Activated T-helper 1 cell treated with anti-CD3 and anti-CD28 coated beads, Interleukin-12 subunit alpha, Interleukin-12 subunit beta, Interleukin-2, Interleukin-4 antibody, amounts not matched to agents 30 ng/mL and 10 ng/mL and 1 ng/mL, durations not matched to agents 14 hours and 24 hours and 36 hours (primary cell): Measurements from ENCODE around the gene STUB1. TPM values are rescaled to one million over a fixed set of nuclear protein-coding genes. Genes with fewer than 3 reads are reported as not detected.

Experiments used
- DNase-seq: peaks from one replicate; pipeline ENCODE4 v3.0.0; 2021; ENCODE audit warnings: low spot score
- H3K27ac Mint-ChIP-seq: one replicate; pipeline ENCODE4 v1.8.0; 2021; ENCODE audit warnings: mild to moderate bottlenecking, mixed read lengths
- H3K27me3 Mint-ChIP-seq: one replicate; pipeline ENCODE4 v1.8.0; 2022; ENCODE audit warnings: mild to moderate bottlenecking, moderate library complexity, mixed read lengths; ENCODE audit not compliant: insufficient read depth
- H3K36me3 Mint-ChIP-seq: one replicate; pipeline ENCODE4 v1.8.0; 2021; ENCODE audit warnings: low read depth, mixed read lengths
- H3K4me1 Mint-ChIP-seq: one replicate; pipeline ENCODE4 v1.8.0; 2021; ENCODE audit warnings: low read depth, mixed read lengths
- H3K4me3 Mint-ChIP-seq: one replicate; pipeline ENCODE4 v1.8.0; 2021; ENCODE audit warnings: mild to moderate bottlenecking, moderate library complexity, mixed read lengths
- H3K9me3 Mint-ChIP-seq: one replicate; pipeline ENCODE4 v1.8.0; 2021; ENCODE audit warnings: mixed read lengths
- intact Hi-C: fragments of 100-400 bp; cut with micrococcal nuclease; formaldehyde crosslinking; loops from one replicate; pipeline ENCODE4 v1.15.1; 2024
- total RNA-seq: library from RNA; stranded (reverse); gene quantifications from 2 replicates; pipeline ENCODE4 v1.2.3, GENCODE V29; 2022

STUB1 gene
- total RNA-seq, 1 donor from 2014 or later: 94.0 TPM

GRCh38 chr16:672851-673250, 7.4 kb upstream of the STUB1 start:
- DNase-seq: no peak
- Mint-ChIP-seq H3K27me3 (peaks cover 7% of the 10 kb centered on the region), H3K36me3 (peaks cover 11% of the 10 kb centered on the region), H3K4me3 (no peak overlapping the region), H3K4me1 (no peaks in the 10 kb centered on the region), H3K9me3 (no peaks in the 10 kb centered on the region), H3K27ac (no peak overlapping the region)
- intact Hi-C loops: no loop called here

DNA sequence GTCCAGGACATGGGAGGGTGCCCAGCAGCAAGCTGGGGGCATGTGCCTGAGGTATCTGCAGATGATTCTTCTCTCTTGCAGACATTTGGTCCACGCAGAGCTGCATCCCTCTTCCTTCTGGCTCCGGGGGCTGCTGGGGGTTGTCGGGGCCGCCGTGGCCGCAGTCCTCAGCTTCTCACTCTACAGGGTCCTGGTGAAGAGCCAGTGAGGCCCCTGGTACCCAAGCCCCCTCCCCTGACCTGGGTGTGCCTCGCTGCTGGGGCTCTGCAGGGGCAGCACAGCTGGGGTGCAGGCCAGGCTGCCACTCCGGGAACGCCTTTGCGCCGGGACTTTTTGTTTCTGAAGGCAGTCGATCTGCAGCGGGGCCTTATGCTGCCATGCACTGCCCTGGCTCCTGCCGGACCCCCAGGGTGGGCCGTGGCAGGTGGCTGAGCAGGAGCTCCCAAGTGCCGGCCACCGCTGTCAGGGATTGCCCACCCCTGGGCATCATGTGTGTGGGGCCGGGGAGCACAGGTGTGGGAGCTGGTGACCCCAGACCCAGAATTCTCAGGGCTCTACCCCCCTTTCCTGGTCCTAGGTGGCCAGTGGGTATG, 6.7 kb upstream of the STUB1 start:
- no peak overlapping the region for H3K4me3 Mint-ChIP-seq
- H3K4me1 Mint-ChIP-seq: no peaks in the 10 kb centered on the region
- no peak overlapping the region for H3K27ac Mint-ChIP-seq
- intact Hi-C loops: no loop called here
- peaks cover 11% of the 10 kb centered on the region for H3K36me3 Mint-ChIP-seq
- H3K9me3 Mint-ChIP-seq: no peaks in the 10 kb centered on the region
- DNase-seq: no peak
- H3K27me3 Mint-ChIP-seq: peaks cover 7% of the 10 kb centered on the region

DNA sequence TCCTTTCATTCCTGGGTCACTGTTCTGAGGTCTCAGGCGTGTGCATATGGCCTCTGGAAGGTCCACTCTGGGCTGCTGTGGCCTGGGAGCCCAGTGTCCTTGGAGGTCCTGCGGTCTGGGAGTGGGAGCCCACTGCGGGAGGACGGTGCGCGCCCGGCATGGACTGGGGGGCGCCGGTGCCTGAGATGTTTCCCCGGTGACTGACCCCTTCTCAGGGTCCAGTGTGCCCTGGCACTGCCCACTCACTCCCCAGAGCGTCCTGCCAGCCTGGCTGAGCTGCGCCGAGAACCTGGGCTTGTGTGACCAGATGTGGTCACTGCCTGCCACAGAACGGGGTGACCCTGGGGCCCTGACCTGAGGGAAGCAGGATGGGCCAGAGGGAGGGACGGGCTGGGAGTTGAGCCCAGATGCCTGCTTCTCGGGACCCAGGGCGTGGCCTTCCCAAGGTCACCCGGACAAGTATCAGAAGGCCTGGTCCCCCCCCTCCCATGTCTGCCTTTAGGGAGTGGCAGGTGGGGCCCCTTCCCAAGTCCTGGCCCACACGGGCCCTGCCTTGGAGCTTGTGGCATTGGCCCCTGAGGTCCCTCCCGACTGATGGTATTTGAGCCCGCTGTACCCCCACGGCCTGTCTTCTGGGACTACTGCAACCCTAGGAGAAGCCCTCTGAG, 5.9 kb upstream of the STUB1 start:
- no peaks in the 10 kb centered on the region for H3K4me1 Mint-ChIP-seq
- no peak for DNase-seq
- H3K4me3 Mint-ChIP-seq: no peak overlapping the region
- peaks cover 7% of the 10 kb centered on the region for H3K27me3 Mint-ChIP-seq
- peaks cover 11% of the 10 kb centered on the region for H3K36me3 Mint-ChIP-seq
- intact Hi-C loops: no loop called here
- H3K27ac Mint-ChIP-seq: no peak overlapping the region
- H3K9me3 Mint-ChIP-seq: no peaks in the 10 kb centered on the region

DNA sequence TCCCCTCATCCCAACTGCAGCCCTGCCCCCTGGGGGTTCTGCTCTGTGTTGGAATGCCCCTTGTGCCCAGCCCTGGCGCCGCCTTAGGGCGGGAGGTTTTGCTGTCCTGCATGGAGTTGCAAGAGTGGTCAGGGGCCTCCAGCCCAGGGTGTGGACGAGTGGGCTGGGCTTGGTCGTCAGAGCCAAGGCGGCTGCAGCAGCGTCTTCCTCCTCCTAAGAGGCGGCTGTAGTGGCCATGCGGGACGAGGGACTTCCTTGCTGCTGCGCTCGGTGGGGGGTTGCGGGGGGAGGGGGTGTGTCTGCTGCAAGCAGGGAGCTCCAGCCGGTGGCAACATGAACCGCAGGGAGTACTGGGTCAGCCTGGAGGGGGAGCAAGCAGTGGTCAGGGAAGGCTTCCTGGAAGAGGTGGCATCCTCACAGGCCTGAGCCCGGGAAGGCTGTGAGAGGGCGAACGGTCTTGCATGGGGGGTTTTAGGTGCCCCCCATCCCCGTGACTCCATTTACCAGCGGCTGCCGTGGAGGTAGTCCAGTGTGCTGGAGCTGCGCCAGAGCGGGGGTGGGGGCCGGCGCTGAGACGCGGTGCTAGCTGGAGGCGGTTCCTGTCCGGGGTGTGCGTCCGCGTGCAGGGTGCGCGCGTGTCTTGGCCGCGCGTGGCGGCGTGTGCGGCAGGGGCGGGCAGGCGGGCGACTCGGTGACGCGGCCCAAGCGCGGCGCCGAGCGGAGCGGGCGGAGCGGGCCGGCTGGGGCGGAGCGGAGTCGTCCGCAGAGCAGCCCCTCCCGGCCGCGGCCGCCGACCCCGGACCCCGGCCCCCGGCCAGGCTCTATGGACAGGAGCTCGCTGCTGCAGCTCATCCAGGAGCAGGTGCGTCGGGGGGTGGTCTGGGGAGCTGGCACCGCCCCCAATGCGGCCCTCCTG, 5.0 kb upstream of the STUB1 start, which contains the start of gene RHBDL1:
Gene RHBDL1 (plus strand): TSS at position 704 of the 916 bp plus-strand sequence. CDS start 120 bp downstream, at position 824.
- Mint-ChIP-seq H3K27me3 (peaks cover 7% of the 10 kb centered on the region), H3K9me3 (no peaks in the 10 kb centered on the region), H3K4me3 (no peak within 1 kb of the TSS), H3K27ac (no peak within 1 kb of the TSS), H3K36me3 (peaks cover 7% of the 10 kb centered on the region), H3K4me1 (no peaks in the 10 kb centered on the region)
- DNase-seq: no peak
- intact Hi-C loops: no loop called here

- intact Hi-C loops: no loop called here
- Mint-ChIP-seq H3K4me1 (no peaks in the 10 kb centered on the region), H3K9me3 (no peaks in the 10 kb centered on the region)
These were observed 4.2 kb upstream of the STUB1 start for GRCh38 chr16:675884-676564.

GRCh38 chr16:676565-676902, 3.7 kb upstream of the STUB1 start:
- DNase-seq: no peak
- Mint-ChIP-seq H3K36me3 (peaks cover 8% of the 10 kb centered on the region), H3K9me3 (no peaks in the 10 kb centered on the region), H3K4me3 (no peak overlapping the region), H3K27me3 (peaks cover 7% of the 10 kb centered on the region), H3K4me1 (no peaks in the 10 kb centered on the region), H3K27ac (no peak overlapping the region)
- intact Hi-C loops: no loop called here

More at GRCh38 chr16:675884-676564, 4.2 kb upstream of the STUB1 start:
- no peak overlapping the region for H3K27ac Mint-ChIP-seq
- no peak overlapping the region for H3K4me3 Mint-ChIP-seq
- H3K36me3 Mint-ChIP-seq: peaks cover 6% of the 10 kb centered on the region
- DNase-seq: no peak
- peaks cover 7% of the 10 kb centered on the region for H3K27me3 Mint-ChIP-seq

GRCh38 chr16:676913-677312, 3.3 kb upstream of the STUB1 start:
- H3K36me3 Mint-ChIP-seq: peaks cover 12% of the 10 kb centered on the region
- H3K9me3 Mint-ChIP-seq: no peaks in the 10 kb centered on the region
- no peaks in the 10 kb centered on the region for H3K4me1 Mint-ChIP-seq
- DNase-seq: no peak
- H3K27me3 Mint-ChIP-seq: peaks cover 7% of the 10 kb centered on the region
- intact Hi-C loops: no loop called here
- H3K4me3 Mint-ChIP-seq: no peak overlapping the region
- H3K27ac Mint-ChIP-seq: no peak overlapping the region

- peaks cover 17% of the 10 kb centered on the region for H3K36me3 Mint-ChIP-seq
- no peak overlapping the region for H3K4me3 Mint-ChIP-seq
- no peak for DNase-seq
- H3K27ac Mint-ChIP-seq: no peak overlapping the region
- peaks cover 3% of the 10 kb centered on the region for H3K4me1 Mint-ChIP-seq
- peaks cover 7% of the 10 kb centered on the region for H3K27me3 Mint-ChIP-seq
- intact Hi-C loops: no loop called here
- H3K9me3 Mint-ChIP-seq: no peaks in the 10 kb centered on the region
These were observed 2.7 kb upstream of the STUB1 start for GRCh38 chr16:677316-678190.

DNA sequence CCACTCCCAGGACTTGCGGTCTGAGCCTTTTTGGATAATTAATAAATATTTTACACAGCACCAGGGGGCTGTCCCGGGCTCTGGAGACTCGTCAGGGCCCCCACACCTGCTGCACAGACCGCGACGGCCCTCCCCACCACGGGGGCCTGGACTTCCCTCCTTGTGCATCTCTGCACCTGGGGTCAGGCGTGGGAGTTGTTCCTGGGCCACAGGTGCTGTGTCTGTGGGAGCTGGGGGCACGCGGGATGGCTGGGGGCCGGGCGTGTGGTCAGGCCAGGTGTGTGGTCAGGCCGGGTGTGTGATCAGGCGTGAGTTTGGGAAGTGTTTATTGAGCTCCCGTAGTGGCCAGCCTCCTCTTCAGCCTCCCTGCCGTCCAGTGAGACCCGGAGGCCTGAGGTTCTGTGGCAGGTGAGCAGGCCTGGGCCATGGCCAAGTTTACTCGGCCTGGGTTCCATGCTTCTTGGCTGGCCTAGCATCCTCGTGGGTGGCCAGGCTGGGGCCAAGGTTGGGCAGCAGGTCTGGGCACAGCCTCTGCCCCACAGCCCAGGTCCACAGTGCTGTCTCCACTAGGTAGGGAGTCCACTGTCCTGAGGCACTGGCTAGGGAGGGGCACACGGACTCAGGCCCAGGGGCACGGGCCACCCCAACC, 1.9 kb upstream of the STUB1 start:
- peaks cover 7% of the 10 kb centered on the region for H3K27me3 Mint-ChIP-seq
- intact Hi-C loops: no loop called here
- DNase-seq: no peak
- peaks cover 5% of the 10 kb centered on the region for H3K4me1 Mint-ChIP-seq
- H3K36me3 Mint-ChIP-seq: peaks cover 12% of the 10 kb centered on the region
- no peaks in the 10 kb centered on the region for H3K9me3 Mint-ChIP-seq
- no peak overlapping the region for H3K4me3 Mint-ChIP-seq
- no peak overlapping the region for H3K27ac Mint-ChIP-seq

GRCh38 chr16:678858-679813, 1.1 kb upstream of the STUB1 start:
- Mint-ChIP-seq H3K9me3 (no peaks in the 10 kb centered on the region), H3K4me1 (peaks cover 5% of the 10 kb centered on the region), H3K4me3 (peak overlapping the region; percentile 79), H3K27ac (peak overlapping the region; percentile 58), H3K27me3 (peaks cover 7% of the 10 kb centered on the region), H3K36me3 (peaks cover 12% of the 10 kb centered on the region)
- intact Hi-C loops: loop anchor here (1.0 kb wide), 4 partner anchors 19 to 90 kb away; partner anchors contain the start of genes METTL26 and WDR90
- peak; percentile 40 for DNase-seq

- intact Hi-C loops: loop anchor here (1.0 kb wide), 2 partner anchors 13 to 35 kb away; partner anchors contain the start of gene METRN
- peaks cover 5% of the 10 kb centered on the region for H3K4me1 Mint-ChIP-seq
- H3K4me3 Mint-ChIP-seq: peak overlapping the region; percentile 83
- H3K9me3 Mint-ChIP-seq: no peaks in the 10 kb centered on the region
- H3K27me3 Mint-ChIP-seq: no peaks in the 10 kb centered on the region
- H3K27ac Mint-ChIP-seq: no peak overlapping the region
- peaks cover 12% of the 10 kb centered on the region for H3K36me3 Mint-ChIP-seq
- DNase-seq: no peak
These were observed 375 bp downstream of the STUB1 start for GRCh38 chr16:680625-680945.
